Thoracic aorta endothelial cell (primary cell): Measurements from ENCODE around the gene MPHOSPH10. TPM values are rescaled to one million over a fixed set of nuclear protein-coding genes. Genes with fewer than 3 reads are reported as not detected.

Source experiments
- small RNA-seq: library from RNA; depleted of rRNA; stranded (forward); fragments of <200 nt; gene quantifications from one replicate; pipeline ENCODE3, GENCODE V24; 2012
- total RNA-seq: library from RNA; depleted of rRNA; stranded (reverse); fragments of >200 nt; gene quantifications from 2 replicates; pipeline ENCODE4 v1.2.3, GENCODE V29; 2012

Gene MPHOSPH10
- 28.6 and 41.6 TPM in 2 replicates for total RNA-seq

GRCh38 chr2:71130152-71130904 is at the start of gene MPHOSPH10, which contains the start of gene MCEE:
Gene MPHOSPH10, plus strand, starts transcription at chr2:71130634. Its CDS starts 32 bp downstream, at chr2:71130666.
Gene MCEE, minus strand, starts transcription at chr2:71130229. Its CDS starts 10 bp downstream, at chr2:71130219.

Small RNAs within 50 kb of the gene (small RNA-seq; reads per million reads assigned to genes)
- gene AC007881.1 = not detected

Other genes starting within 250 kb of the MPHOSPH10 start
- gene VAX2, start 230.1 kb upstream of the MPHOSPH10 start, total RNA-seq = 0.40 and 0.72 TPM in 2 replicates
- 0.07 TPM in 1 of 2 replicates, not detected in the other for gene ATP6V1B1, start 194.7 kb upstream of the MPHOSPH10 start, total RNA-seq
- 0.13 and 0.50 TPM in 2 replicates for gene ANKRD53, start 152.0 kb upstream of the MPHOSPH10 start, total RNA-seq
- gene TEX261, start 135.8 kb upstream of the MPHOSPH10 start, total RNA-seq = 43.4 and 56.5 TPM in 2 replicates
- 36.5 and 44.3 TPM in 2 replicates for gene NAGK, start 62.0 kb upstream of the MPHOSPH10 start, total RNA-seq
- gene MCEE, start 405 bp upstream of the MPHOSPH10 start, total RNA-seq = 8.4 and 9.2 TPM in 2 replicates
- gene PAIP2B, start 96.5 kb downstream of the MPHOSPH10 start, total RNA-seq = 0.53 and 1.2 TPM in 2 replicates
- 170 and 172 TPM in 2 replicates for gene ZNF638, start 201.1 kb downstream of the MPHOSPH10 start, total RNA-seq